Renal cortex interstitium (tissue), 11 donors: ENCODE data around the gene PRELID3B. TPM values are rescaled to one million over a fixed set of nuclear protein-coding genes. Genes with fewer than 3 reads are reported as not detected.

Experiments
- DNase-seq, 11 donors: peaks; one replicate each; pipeline ENCODE4 v3.0.0-alpha.2; 2013; ENCODE audit warnings: low read depth in 9 of 11, low spot score in 4 of 11; ENCODE audit errors: extremely low read depth in 1 of 11
- polyA plus RNA-seq, 3 donors: library from polyadenylated mRNA; unstranded; fragments of 120-200 nt; gene quantifications; one replicate each; pipeline ENCODE4 v1.2.1, GENCODE V29; 2013; ENCODE audit not compliant: insufficient read length in 3 of 3

Gene PRELID3B
- polyA plus RNA-seq, 3 donors: 65.5 to 82.4 (median 69.7) TPM

- no peak for DNase-seq
These were observed 53.4 kb downstream of the PRELID3B start for GRCh38 chr20:58989196-58989595.

- no peak for DNase-seq
These were observed 54.1 kb downstream of the PRELID3B start for GRCh38 chr20:58988565-58988882.

DNA sequence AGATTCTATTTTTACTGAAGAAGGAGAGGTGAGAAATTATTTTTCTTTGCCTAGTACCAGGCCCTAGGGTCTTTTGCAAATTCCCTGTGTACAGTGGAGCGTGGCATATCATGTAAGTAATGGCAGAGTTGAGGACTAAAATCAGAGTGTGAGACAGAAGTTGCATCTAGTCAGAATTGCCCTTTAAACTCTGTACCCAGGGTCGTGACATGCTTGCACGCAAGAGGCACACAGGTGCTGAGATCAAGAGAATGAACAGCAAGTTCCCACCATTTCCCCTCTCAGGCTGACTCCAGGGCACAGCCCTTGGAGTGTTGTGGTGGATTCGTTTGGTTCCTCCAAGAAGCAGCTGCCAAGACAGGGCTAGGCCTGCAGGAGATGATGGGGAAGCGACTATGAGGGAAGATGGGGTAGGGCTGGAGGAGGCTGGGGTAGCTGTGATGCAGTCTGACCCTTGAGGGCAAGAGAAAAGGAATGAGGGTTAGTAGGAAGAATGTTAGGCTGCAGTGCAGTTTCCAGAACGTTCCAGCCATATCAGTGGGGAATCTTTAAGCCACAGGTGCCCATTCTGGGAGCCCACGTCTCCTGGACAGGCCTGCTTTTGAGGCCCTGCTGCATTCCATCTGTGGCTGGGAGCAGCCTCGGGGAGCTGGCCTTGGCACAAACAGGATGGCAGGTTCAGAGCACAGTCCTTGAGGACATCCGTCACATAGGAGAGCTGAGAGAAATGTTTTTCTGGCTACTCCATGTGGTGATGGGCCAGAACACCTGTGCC, 54.6 kb downstream of the PRELID3B start:
- DNase-seq: no peak

DNA sequence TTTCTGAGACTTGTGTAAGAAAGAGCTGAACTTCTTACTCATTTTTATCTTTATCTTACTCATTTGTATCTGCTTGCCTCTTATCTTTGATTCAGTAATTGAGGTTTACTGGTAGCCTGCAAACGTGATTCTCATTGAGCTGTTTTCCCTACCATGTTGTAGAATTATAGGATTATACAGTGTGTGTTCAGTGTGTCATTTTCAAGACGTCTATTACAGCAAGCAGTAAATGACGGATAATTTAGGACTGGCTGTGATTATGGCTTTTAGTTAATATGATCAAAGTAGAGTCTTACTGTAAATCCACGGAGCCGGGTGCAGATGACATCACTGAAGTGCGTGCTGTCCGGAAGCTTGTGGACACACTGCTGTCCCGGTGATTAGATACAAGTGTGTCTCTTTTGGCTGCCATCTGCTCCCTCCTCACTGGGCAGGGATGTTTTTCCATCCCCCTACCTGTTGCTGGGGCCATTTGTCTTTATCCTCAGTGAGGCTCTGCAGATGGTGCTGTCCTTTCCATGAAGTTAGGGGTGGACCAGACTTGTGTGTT, 55.5 kb downstream of the PRELID3B start:
- DNase-seq: no peak

GRCh38 chr20:58986286-58986967, 56.2 kb downstream of the PRELID3B start:
- DNase-seq: no peak

DNA sequence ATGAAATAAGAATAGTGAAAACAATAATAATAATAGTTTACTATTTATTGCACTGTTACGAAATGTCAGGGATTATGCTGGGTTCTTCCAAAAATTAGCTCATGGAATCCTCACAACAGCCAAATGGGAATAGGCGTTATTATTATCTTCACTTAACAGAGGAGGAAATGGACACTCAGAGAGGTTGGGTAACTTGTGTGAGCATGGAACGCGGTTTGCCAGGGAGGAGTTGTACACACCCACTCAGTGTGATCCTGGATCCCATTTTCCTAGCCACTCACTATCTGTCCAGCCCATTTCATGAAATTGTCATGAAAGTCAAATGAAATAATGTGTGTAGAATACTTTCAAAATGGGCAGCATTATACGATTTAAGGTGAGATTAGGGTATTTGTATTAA, 56.9 kb downstream of the PRELID3B start:
- no peak for DNase-seq

- DNase-seq: no peak
These were observed 57.9 kb downstream of the PRELID3B start for GRCh38 chr20:58984691-58985090.

Other genes with a start within 250 kb of the PRELID3B start
- gene GNAS-AS1, start 191.9 kb downstream of the PRELID3B start, polyA plus RNA-seq: 1 to 10 TPM in 2 of 3 donors, under 1 TPM in 1; 0.97 to 1.4 (median 1.1) TPM
- gene GNAS, start 190.1 kb downstream of the PRELID3B start, polyA plus RNA-seq: 1,000 to 10,000 TPM; 1,846 to 2,284 (median 1,968) TPM
- gene NELFCD, start 61.5 kb downstream of the PRELID3B start, polyA plus RNA-seq: 100 to 1,000 TPM; 139 to 146 (median 141) TPM
- 10 to 100 TPM; 72.7 to 79.1 (median 78.6) TPM for gene CTSZ, start 35.5 kb downstream of the PRELID3B start, polyA plus RNA-seq
- gene TUBB1, start 23.4 kb downstream of the PRELID3B start, polyA plus RNA-seq: 1 to 10 TPM; 1.9 to 3.2 (median 2.9) TPM
- 100 to 1,000 TPM; 170 to 266 (median 207) TPM for gene ATP5F1E, start 10.5 kb downstream of the PRELID3B start, polyA plus RNA-seq
- under 1 TPM; 0.08 to 0.11 (median 0.10) TPM for gene ZNF831, start 121.0 kb upstream of the PRELID3B start, polyA plus RNA-seq